ENCODE data around the gene HES2. TPM values are rescaled to one million over a fixed set of nuclear protein-coding genes. Genes with fewer than 3 reads are reported as not detected.

HES2 gene
- polyA plus RNA-seq, 2 of the 4 experiments (the other 2 are of a cell fraction) = 0.75 to 1.8 TPM

- H3K4me1 ChIP-seq = peaks cover 2% of the 10 kb centered on the region
- H3K9me3 ChIP-seq = peaks cover 3% of the 10 kb centered on the region; the same call in 1 of the 3 replicates
- H3K4me2 ChIP-seq = no peak overlapping the region
- ChIA-PET CTCF (interaction anchor here (0.7 to 28.6 kb wide), 6 partner anchors 10 to 133 kb away, joined by 3 to 575 read pairs (median 10); partner anchors contain the start of gene ACOT7), POLR2A (no interaction called here)
- FAIRE-seq (no peak), DNase-seq (ENCODE audit: low read depth in 1 of 2, low spot score in 1 of 2) (no peak), ATAC-seq (no peak)
- TF ChIP-seq EP300 (IDR thresholded peaks at IDR 0.05) (no peak), EHMT2 (IDR thresholded peaks at IDR 0.05; ENCODE audit: low read depth) (no peak)
- no peak overlapping the region for H3K27ac ChIP-seq
- no peak overlapping the region for H3K4me3 ChIP-seq
- WGBS (ENCODE audit: missing lambda C conversion rate) = 90% methylated on average over 7 of the region's 7 CpGs
Measured at GRCh38 chr1:6380037-6380436, 39.7 kb downstream of the HES2 start.

DNA sequence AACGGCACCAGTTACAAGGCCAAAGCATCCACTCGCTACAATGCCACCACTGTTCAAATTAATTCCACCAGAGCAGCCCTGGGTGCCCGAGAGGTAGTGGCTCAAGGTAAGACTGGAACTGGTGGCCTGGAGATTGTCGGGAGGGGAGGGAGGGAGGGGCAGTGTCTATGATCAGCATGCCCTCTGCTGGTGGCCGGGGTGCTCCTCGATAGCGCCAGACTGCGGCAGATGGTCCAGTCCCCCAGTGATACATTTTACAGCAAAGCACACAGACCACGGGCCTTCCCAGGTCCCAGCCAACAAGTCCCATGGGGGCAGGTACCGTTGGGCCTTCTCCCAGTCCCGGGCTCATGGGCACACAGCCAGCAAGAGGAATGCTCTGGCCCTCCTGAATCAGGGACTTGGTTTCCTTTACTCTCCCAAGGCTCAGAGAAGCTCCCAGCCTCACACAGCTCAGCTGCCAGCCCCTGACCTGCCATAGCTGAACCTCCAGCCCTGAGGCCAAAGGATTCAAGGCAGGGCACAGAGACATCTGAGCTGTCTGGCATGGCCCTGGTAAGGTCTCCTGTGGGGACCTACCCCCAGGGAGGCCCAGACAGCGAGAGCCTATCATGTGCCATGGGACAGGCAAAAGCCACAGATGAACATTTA is 41.5 kb downstream of the HES2 start:
- TF ChIP-seq CTCF (IDR thresholded peaks at IDR 0.05) (peak; percentile 19; the same call in 2 of the 3 replicates), MAZ (IDR thresholded peaks at IDR 0.05; ENCODE audit: borderline replicate concordance, low read depth, low read length) (no peak), RAD21 (conservative IDR thresholded peaks at IDR 0.05 in 1 of 2, IDR thresholded peaks at IDR 0.05 in 1 of 2) (no peak), ELK1 (IDR thresholded peaks at IDR 0.05; ENCODE audit: low read depth, low read length) (no peak)
- ChIA-PET CTCF (interaction anchor here (0.7 to 28.6 kb wide), 5 partner anchors 16 to 132 kb away, joined by 4 to 575 read pairs (median 13); partner anchors contain the start of gene ACOT7), POLR2A (no interaction called here)
- DNase-seq (ENCODE audit: low read depth in 1 of 2, low spot score in 1 of 2) (no peak), FAIRE-seq (no peak), ATAC-seq (peak; percentile 83 to 87)
- H3K4me1 ChIP-seq = no peaks in the 10 kb centered on the region
- H3K4me2 ChIP-seq = no peak overlapping the region
- H3K27ac ChIP-seq = no peak overlapping the region
- peaks cover 3% of the 10 kb centered on the region; the same call in 1 of the 3 replicates for H3K9me3 ChIP-seq
- WGBS (ENCODE audit: missing lambda C conversion rate) = 42% methylated on average over 8 of the region's 12 CpGs
- H3K4me3 ChIP-seq = no peak overlapping the region

DNA sequence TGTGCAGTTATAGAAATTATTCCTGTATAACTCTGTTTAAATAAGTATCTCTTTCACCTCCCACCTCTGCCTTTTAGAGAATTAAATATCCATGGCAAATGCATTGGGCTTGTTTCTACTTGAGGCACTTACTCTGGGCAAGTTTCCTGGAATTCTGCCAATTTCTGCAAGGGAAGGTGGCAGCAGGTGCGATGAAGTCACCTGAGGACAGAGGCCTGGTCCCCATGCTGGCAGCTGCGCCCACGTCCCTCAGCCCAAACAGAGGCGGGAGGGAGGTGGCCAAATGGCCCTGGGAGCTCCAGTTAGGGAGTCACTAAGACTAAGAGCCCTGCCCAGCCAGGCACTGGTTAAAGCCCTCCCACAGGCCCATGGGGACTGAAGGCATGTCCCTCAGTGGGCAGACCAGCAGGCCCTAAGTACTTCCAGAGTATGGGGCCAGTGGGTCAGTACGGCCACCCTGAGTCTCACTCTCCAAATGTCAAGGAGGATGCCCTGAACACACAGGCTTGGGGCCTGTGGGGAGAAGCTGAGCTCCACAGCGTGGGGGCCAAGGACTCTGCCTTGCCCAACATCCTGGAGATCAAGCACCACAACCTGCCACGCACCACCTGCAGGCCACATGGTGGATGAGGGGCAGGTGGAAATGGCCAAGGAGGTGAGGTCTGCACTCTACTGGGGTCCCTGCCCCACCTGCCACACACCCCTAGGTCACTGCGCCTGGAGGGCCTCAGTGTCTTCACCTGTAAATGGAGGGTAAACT is 45.6 kb downstream of the HES2 start:
- no peak overlapping the region for H3K4me2 ChIP-seq

More for the DNA sequence above, 45.6 kb downstream of the HES2 start:
- Histone ChIP-seq H3K27ac (no peak overlapping the region), H3K4me1 (no peaks in the 10 kb centered on the region), H3K9me3 (no peaks in the 10 kb centered on the region), H3K4me3 (no peak overlapping the region)
- ChIA-PET CTCF (interaction anchor here (0.9 to 28.6 kb wide), 4 partner anchors 11 to 129 kb away, joined by 3 to 575 read pairs (median 5); partner anchors contain the start of gene ACOT7), POLR2A (no interaction called here)
- ATAC-seq = no peak
- DNase-seq (ENCODE audit: low read depth in 1 of 2, low spot score in 1 of 2) = no peak
- FAIRE-seq = no peak
- 96% methylated on average over 4 of the region's 8 CpGs for WGBS (ENCODE audit: missing lambda C conversion rate)
- TF ChIP-seq CHD4 (IDR thresholded peaks at IDR 0.05; ENCODE audit: borderline replicate concordance) = no peak
- no peak for TF ChIP-seq CHD2 (IDR thresholded peaks at IDR 0.05; ENCODE audit: low read length, partially characterized antibody)
- TF ChIP-seq REST (IDR thresholded peaks at IDR 0.05) = no peak
- TF ChIP-seq MYC (IDR thresholded peaks at IDR 0.05; ENCODE audit: borderline replicate concordance, low read length) = no peak
- TF ChIP-seq ELK1 (IDR thresholded peaks at IDR 0.05; ENCODE audit: low read depth, low read length) = no peak
- TF ChIP-seq KDM5A (IDR thresholded peaks at IDR 0.05) = no peak
- TF ChIP-seq PHF8 (IDR thresholded peaks at IDR 0.05; ENCODE audit: borderline replicate concordance, low read depth) = no peak
- TF ChIP-seq E2F6 (IDR thresholded peaks at IDR 0.05; ENCODE audit: borderline replicate concordance, low read depth) = no peak
- TF ChIP-seq, protein P1, sequence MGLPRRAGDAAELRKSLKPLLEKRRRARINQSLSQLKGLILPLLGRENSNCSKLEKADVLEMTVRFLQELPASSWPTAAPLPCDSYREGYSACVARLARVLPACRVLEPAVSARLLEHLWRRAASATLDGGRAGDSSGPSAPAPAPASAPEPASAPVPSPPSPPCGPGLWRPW (IDR thresholded peaks at IDR 0.05) = no peak

Data from A549 (cell line).